Tibial nerve (tissue), 4 donors: ENCODE data around the gene MYG1. TPM values are rescaled to one million over a fixed set of nuclear protein-coding genes. Genes with fewer than 3 reads are reported as not detected.

Experiments used
- DNase-seq, 2 donors: peaks; one replicate each; pipeline ENCODE4 v3.0.0-alpha.2; 2019; ENCODE audit warnings: low spot score in 2 of 2
- H3K27ac ChIP-seq, 4 donors: fragments of 200-600 bp; sonication (generic) in 3 of 4; one replicate each; pipeline ENCODE4 v1.5.1; 2017 to 2019; ENCODE audit warnings: mild to moderate bottlenecking in 1 of 4
- H3K27me3 ChIP-seq, 2 donors: fragments of 200-600 bp; sonication (generic) in 1 of 2; one replicate each; pipeline versions ENCODE4 v1.5.1 to v1.6.0; 2017 to 2019
- H3K36me3 ChIP-seq, 3 donors: fragments of 200-600 bp; sonication (generic); one replicate each; pipeline ENCODE4 v1.5.1; 2018 to 2019
- H3K4me1 ChIP-seq, 4 donors: fragments of 200-600 bp; sonication (generic) in 3 of 4; one replicate each; pipeline ENCODE4 v1.5.1; 2017 to 2019
- H3K4me3 ChIP-seq, 4 donors: fragments of 200-600 bp; sonication (generic) in 3 of 4; one replicate each; pipeline ENCODE4 v1.5.1; 2017 to 2019; ENCODE audit warnings: mild to moderate bottlenecking in 1 of 4, moderate library complexity in 1 of 4
- H3K9me3 ChIP-seq, 4 donors: fragments of 200-600 bp; sonication (generic) in 3 of 4; one replicate each; pipeline ENCODE4 v1.5.1; 2017 to 2019
- CTCF ChIP-seq, 5 experiments: fragments of 200-600 bp in 3 of 5; fragments of 450-650 bp in 2 of 5; sonication (generic) in 3 of 5; IDR thresholded peaks; one replicate each; pipeline ENCODE4 v1.5.1; 2016 to 2019; ENCODE audit warnings: antibody characterized with exemption in 5 of 5, mild to moderate bottlenecking in 3 of 5, moderate library complexity in 2 of 5
- EP300 ChIP-seq, 2 donors: sonication (generic); formaldehyde crosslinking; IDR thresholded peaks; one replicate each; pipeline ENCODE4 v1.6.1; 2017; ENCODE audit warnings: antibody characterized with exemption in 2 of 2, mild to moderate bottlenecking in 1 of 2
- POLR2A ChIP-seq, 2 donors: fragments of 450-650 bp; IDR thresholded peaks; one replicate each; pipeline ENCODE4 v1.6.1; 2017; ENCODE audit warnings: antibody characterized with exemption in 2 of 2, mild to moderate bottlenecking in 2 of 2, moderate library complexity in 2 of 2
- WGBS, 2 donors: methylation state at CpG; one replicate each; pipeline ENCODE4 v1.1.5; 2018; 5-methylcytosine and 5-hydroxymethylcytosine counted together
- total RNA-seq, 4 donors: library from RNA; depleted of rRNA; stranded (reverse); fragments of >200 nt; gene quantifications; one replicate each; pipeline ENCODE4 v1.1.0, GENCODE V29; 2016

Gene MYG1
- total RNA-seq, 4 donors from 2014 or later: 49.2 to 82.8 (median 54.3) TPM

GRCh38 chr12:53320352-53321195 is 21.1 kb downstream of the MYG1 start:
- peaks cover 0 to 38% (median 27%) of the 10 kb centered on the region in 4 donors for H3K4me1 ChIP-seq
- H3K27ac ChIP-seq: peak overlapping the region; percentile 77 to 95 (median 83)
- no peaks in the 10 kb centered on the region for H3K27me3 ChIP-seq
- peak overlapping the region; percentile 56 to 83 (median 66) for H3K4me3 ChIP-seq
- no peaks in the 10 kb centered on the region for H3K9me3 ChIP-seq
- whole genome bisulfite sequencing, 2 donors: 33% methylated on average over 10 of the region's 10 CpGs
- H3K36me3 ChIP-seq: peaks cover 0 to 35% (median 4%) of the 10 kb centered on the region in 3 donors
- TF ChIP-seq POLR2A (IDR thresholded peaks at IDR 0.05) (no peak), EP300 (IDR thresholded peaks at IDR 0.05) (no peak), CTCF (IDR thresholded peaks at IDR 0.05) (no peak)
- no peak for DNase-seq

GRCh38 chr12:53324113-53324778 is 24.8 kb downstream of the MYG1 start:
- WGBS, 2 donors: 26 to 28% methylated on average over 28 of the region's 28 CpGs
- TF ChIP-seq POLR2A (IDR thresholded peaks at IDR 0.05): no peak
- no peak for TF ChIP-seq CTCF (IDR thresholded peaks at IDR 0.05)
- no peak for TF ChIP-seq EP300 (IDR thresholded peaks at IDR 0.05)
- peaks cover 0 to 48% (median 32%) of the 10 kb centered on the region in 4 donors for H3K4me1 ChIP-seq

GRCh38 chr12:53324779-53325510 is 25.4 kb downstream of the MYG1 start:
- DNase-seq: peak; percentile 90 to 91
- Histone ChIP-seq H3K27ac (peak overlapping the region; percentile 84 to 98 (median 96)), H3K36me3 (no peaks in the 10 kb centered on the region), H3K27me3 (no peaks in the 10 kb centered on the region), H3K9me3 (no peaks in the 10 kb centered on the region), H3K4me1 (peaks cover 0 to 46% (median 32%) of the 10 kb centered on the region in 4 donors), H3K4me3 (peak overlapping the region; percentile 56 to 96 (median 67))
- peak; percentile 48 to 91 for TF ChIP-seq EP300 (IDR thresholded peaks at IDR 0.05)
- peak; percentile 77 to 93 for TF ChIP-seq POLR2A (IDR thresholded peaks at IDR 0.05)
- peak; percentile 76 to 96 (median 91) for TF ChIP-seq CTCF (IDR thresholded peaks at IDR 0.05)
- WGBS, 2 donors: 0% methylated on average over 35 to 58 of the region's 69 CpGs

More at GRCh38 chr12:53324113-53324778, 24.8 kb downstream of the MYG1 start:
- DNase-seq: no peak
- Histone ChIP-seq H3K27me3 (no peaks in the 10 kb centered on the region), H3K9me3 (no peaks in the 10 kb centered on the region), H3K4me3 (peak overlapping the region; percentile 56 to 96 (median 67)), H3K36me3 (peaks cover 0 to 2% (median 0%) of the 10 kb centered on the region in 3 donors), H3K27ac (peak overlapping the region; percentile 84 to 98 (median 96))

- Histone ChIP-seq H3K36me3 (no peaks in the 10 kb centered on the region), H3K4me3 (peak overlapping the region; percentile 56 to 96 (median 67)), H3K27ac (peak overlapping the region; percentile 84 to 98 (median 96)), H3K4me1 (peaks cover 0 to 39% (median 27%) of the 10 kb centered on the region in 4 donors), H3K9me3 (no peaks in the 10 kb centered on the region), H3K27me3 (peaks cover 0 to 1% of the 10 kb centered on the region in 2 donors)
- WGBS, 2 donors: 0% methylated on average over 1 to 14 of the region's 50 CpGs
- TF ChIP-seq CTCF (IDR thresholded peaks at IDR 0.05): peak in 1 of 5 experiments; percentile 38
- peak in 1 of 2 donors; percentile 22 for TF ChIP-seq POLR2A (IDR thresholded peaks at IDR 0.05)
- peak in 1 of 2 donors; percentile 52 for TF ChIP-seq EP300 (IDR thresholded peaks at IDR 0.05)
- peak in 1 of 2 donors; percentile 20 for DNase-seq
Observed at GRCh38 chr12:53325511-53326061, 26.1 kb downstream of the MYG1 start.
